WTC11 (cell line): ENCODE results near the gene RNF167. TPM values are rescaled to one million over a fixed set of nuclear protein-coding genes. Genes with fewer than 3 reads are reported as not detected.
A peak's percentile ranks its signal among the peaks of the same experiment; 100 is the strongest.

Source experiments
- CTCF ChIP-seq: fragments of 200-600 bp; IDR thresholded peaks from 2 replicates; pipeline ENCODE4 v1.8.0; 2022; ENCODE audit warnings: antibody characterized with exemption
- ERG ChIP-seq: fragments of 250-450 bp; sonication (Bioruptor Pico); IDR thresholded peaks from 2 replicates; pipeline ENCODE4 v1.8.0; 2021; ENCODE audit warnings: mild to moderate bottlenecking
- IRF1 ChIP-seq: sonication (generic); formaldehyde crosslinking; IDR thresholded peaks from 2 replicates; pipeline ENCODE4 v1.8.0; 2023; ENCODE audit warnings: missing genetic modification reagents
- OVOL2 ChIP-seq: fragments of 250-450 bp; sonication (Bioruptor Pico); IDR thresholded peaks from 2 replicates; pipeline ENCODE4 v1.9.0; 2021; ENCODE audit warnings: mild to moderate bottlenecking, borderline replicate concordance
- SOX15 ChIP-seq: fragments of 250-450 bp; sonication (Bioruptor Pico); IDR thresholded peaks from 2 replicates; pipeline ENCODE4 v1.9.0; 2021; ENCODE audit warnings: mild to moderate bottlenecking
- TP53 ChIP-seq: sonication (generic); formaldehyde crosslinking; IDR thresholded peaks from 2 replicates; pipeline ENCODE4 v1.8.1; 2023; ENCODE audit warnings: mild to moderate bottlenecking, missing genetic modification reagents
- ZNF396 ChIP-seq: fragments of 250-450 bp; sonication (Bioruptor Pico); IDR thresholded peaks from 2 replicates; pipeline ENCODE4 v1.8.0; 2021; ENCODE audit warnings: mild to moderate bottlenecking, moderate library complexity, borderline replicate concordance
- total RNA-seq: library from RNA; stranded (reverse); gene quantifications from 3 replicates; pipeline ENCODE4 v1.2.3, GENCODE V29; 2021
- TF ChIP-seq, protein P1 (sequence below): fragments of 250-450 bp; sonication (Bioruptor Pico); IDR thresholded peaks from 2 replicates; pipeline ENCODE4 v1.9.0; 2021; ENCODE audit warnings: mild to moderate bottlenecking, borderline replicate concordance
- TF ChIP-seq, protein P2 (sequence below): sonication (generic); formaldehyde crosslinking; IDR thresholded peaks from 2 replicates; pipeline ENCODE4 v1.8.1; 2022; ENCODE audit warnings: mild to moderate bottlenecking, moderate library complexity, missing genetic modification reagents
- TF ChIP-seq, protein P3 (sequence below): sonication (generic); formaldehyde crosslinking; IDR thresholded peaks from 2 replicates; pipeline ENCODE4 v1.8.0; 2023; ENCODE audit warnings: mild to moderate bottlenecking, missing genetic modification reagents
- TF ChIP-seq, protein P4 (sequence below): sonication (generic); formaldehyde crosslinking; IDR thresholded peaks from 2 replicates; pipeline ENCODE4 v1.8.1; 2023; ENCODE audit warnings: mild to moderate bottlenecking, missing genetic modification reagents, borderline replicate concordance
- TF ChIP-seq, protein P5 (sequence below): sonication (generic); formaldehyde crosslinking; IDR thresholded peaks from 2 replicates; pipeline ENCODE4 v1.8.0; 2022; ENCODE audit warnings: mild to moderate bottlenecking, missing genetic modification reagents
- TF ChIP-seq, protein P6 (sequence below): sonication (generic); formaldehyde crosslinking; IDR thresholded peaks from 2 replicates; pipeline ENCODE4 v1.8.1; 2022; ENCODE audit warnings: missing genetic modification reagents, borderline replicate concordance

The RNF167 gene
- total RNA-seq, 1 experiment from 2014 or later = 143 TPM

- TF ChIP-seq, protein P1, sequence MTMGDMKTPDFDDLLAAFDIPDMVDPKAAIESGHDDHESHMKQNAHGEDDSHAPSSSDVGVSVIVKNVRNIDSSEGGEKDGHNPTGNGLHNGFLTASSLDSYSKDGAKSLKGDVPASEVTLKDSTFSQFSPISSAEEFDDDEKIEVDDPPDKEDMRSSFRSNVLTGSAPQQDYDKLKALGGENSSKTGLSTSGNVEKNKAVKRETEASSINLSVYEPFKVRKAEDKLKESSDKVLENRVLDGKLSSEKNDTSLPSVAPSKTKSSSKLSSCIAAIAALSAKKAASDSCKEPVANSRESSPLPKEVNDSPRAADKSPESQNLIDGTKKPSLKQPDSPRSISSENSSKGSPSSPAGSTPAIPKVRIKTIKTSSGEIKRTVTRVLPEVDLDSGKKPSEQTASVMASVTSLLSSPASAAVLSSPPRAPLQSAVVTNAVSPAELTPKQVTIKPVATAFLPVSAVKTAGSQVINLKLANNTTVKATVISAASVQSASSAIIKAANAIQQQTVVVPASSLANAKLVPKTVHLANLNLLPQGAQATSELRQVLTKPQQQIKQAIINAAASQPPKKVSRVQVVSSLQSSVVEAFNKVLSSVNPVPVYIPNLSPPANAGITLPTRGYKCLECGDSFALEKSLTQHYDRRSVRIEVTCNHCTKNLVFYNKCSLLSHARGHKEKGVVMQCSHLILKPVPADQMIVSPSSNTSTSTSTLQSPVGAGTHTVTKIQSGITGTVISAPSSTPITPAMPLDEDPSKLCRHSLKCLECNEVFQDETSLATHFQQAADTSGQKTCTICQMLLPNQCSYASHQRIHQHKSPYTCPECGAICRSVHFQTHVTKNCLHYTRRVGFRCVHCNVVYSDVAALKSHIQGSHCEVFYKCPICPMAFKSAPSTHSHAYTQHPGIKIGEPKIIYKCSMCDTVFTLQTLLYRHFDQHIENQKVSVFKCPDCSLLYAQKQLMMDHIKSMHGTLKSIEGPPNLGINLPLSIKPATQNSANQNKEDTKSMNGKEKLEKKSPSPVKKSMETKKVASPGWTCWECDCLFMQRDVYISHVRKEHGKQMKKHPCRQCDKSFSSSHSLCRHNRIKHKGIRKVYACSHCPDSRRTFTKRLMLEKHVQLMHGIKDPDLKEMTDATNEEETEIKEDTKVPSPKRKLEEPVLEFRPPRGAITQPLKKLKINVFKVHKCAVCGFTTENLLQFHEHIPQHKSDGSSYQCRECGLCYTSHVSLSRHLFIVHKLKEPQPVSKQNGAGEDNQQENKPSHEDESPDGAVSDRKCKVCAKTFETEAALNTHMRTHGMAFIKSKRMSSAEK (CRISPR knock-in tag) = no peak
- TF ChIP-seq ERG (CRISPR knock-in tag) (no peak), TP53 (CRISPR knock-in tag) (peak; percentile 56; the same call in 1 of the 2 replicates), IRF1 (no peak), OVOL2 (CRISPR knock-in tag) (0 out of 2 replicates have a peak, but pooled peaks have one; percentile 66), ZNF396 (no peak), CTCF (no peak), SOX15 (CRISPR knock-in tag) (no peak)
- TF ChIP-seq, protein P2, sequence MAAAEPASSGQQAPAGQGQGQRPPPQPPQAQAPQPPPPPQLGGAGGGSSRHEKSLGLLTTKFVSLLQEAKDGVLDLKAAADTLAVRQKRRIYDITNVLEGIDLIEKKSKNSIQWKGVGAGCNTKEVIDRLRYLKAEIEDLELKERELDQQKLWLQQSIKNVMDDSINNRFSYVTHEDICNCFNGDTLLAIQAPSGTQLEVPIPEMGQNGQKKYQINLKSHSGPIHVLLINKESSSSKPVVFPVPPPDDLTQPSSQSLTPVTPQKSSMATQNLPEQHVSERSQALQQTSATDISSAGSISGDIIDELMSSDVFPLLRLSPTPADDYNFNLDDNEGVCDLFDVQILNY = no peak
- TF ChIP-seq, protein P3, sequence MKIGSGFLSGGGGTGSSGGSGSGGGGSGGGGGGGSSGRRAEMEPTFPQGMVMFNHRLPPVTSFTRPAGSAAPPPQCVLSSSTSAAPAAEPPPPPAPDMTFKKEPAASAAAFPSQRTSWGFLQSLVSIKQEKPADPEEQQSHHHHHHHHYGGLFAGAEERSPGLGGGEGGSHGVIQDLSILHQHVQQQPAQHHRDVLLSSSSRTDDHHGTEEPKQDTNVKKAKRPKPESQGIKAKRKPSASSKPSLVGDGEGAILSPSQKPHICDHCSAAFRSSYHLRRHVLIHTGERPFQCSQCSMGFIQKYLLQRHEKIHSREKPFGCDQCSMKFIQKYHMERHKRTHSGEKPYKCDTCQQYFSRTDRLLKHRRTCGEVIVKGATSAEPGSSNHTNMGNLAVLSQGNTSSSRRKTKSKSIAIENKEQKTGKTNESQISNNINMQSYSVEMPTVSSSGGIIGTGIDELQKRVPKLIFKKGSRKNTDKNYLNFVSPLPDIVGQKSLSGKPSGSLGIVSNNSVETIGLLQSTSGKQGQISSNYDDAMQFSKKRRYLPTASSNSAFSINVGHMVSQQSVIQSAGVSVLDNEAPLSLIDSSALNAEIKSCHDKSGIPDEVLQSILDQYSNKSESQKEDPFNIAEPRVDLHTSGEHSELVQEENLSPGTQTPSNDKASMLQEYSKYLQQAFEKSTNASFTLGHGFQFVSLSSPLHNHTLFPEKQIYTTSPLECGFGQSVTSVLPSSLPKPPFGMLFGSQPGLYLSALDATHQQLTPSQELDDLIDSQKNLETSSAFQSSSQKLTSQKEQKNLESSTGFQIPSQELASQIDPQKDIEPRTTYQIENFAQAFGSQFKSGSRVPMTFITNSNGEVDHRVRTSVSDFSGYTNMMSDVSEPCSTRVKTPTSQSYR (CRISPR knock-in tag) = no peak; the same call in 1 of the 2 replicates
- TF ChIP-seq, protein P4, sequence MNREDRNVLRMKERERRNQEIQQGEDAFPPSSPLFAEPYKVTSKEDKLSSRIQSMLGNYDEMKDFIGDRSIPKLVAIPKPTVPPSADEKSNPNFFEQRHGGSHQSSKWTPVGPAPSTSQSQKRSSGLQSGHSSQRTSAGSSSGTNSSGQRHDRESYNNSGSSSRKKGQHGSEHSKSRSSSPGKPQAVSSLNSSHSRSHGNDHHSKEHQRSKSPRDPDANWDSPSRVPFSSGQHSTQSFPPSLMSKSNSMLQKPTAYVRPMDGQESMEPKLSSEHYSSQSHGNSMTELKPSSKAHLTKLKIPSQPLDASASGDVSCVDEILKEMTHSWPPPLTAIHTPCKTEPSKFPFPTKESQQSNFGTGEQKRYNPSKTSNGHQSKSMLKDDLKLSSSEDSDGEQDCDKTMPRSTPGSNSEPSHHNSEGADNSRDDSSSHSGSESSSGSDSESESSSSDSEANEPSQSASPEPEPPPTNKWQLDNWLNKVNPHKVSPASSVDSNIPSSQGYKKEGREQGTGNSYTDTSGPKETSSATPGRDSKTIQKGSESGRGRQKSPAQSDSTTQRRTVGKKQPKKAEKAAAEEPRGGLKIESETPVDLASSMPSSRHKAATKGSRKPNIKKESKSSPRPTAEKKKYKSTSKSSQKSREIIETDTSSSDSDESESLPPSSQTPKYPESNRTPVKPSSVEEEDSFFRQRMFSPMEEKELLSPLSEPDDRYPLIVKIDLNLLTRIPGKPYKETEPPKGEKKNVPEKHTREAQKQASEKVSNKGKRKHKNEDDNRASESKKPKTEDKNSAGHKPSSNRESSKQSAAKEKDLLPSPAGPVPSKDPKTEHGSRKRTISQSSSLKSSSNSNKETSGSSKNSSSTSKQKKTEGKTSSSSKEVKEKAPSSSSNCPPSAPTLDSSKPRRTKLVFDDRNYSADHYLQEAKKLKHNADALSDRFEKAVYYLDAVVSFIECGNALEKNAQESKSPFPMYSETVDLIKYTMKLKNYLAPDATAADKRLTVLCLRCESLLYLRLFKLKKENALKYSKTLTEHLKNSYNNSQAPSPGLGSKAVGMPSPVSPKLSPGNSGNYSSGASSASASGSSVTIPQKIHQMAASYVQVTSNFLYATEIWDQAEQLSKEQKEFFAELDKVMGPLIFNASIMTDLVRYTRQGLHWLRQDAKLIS (CRISPR knock-in tag) = no peak
- TF ChIP-seq, protein P5, sequence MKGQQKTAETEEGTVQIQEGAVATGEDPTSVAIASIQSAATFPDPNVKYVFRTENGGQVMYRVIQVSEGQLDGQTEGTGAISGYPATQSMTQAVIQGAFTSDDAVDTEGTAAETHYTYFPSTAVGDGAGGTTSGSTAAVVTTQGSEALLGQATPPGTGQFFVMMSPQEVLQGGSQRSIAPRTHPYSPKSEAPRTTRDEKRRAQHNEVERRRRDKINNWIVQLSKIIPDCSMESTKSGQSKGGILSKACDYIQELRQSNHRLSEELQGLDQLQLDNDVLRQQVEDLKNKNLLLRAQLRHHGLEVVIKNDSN (CRISPR knock-in tag) = no peak
- TF ChIP-seq, protein P6, sequence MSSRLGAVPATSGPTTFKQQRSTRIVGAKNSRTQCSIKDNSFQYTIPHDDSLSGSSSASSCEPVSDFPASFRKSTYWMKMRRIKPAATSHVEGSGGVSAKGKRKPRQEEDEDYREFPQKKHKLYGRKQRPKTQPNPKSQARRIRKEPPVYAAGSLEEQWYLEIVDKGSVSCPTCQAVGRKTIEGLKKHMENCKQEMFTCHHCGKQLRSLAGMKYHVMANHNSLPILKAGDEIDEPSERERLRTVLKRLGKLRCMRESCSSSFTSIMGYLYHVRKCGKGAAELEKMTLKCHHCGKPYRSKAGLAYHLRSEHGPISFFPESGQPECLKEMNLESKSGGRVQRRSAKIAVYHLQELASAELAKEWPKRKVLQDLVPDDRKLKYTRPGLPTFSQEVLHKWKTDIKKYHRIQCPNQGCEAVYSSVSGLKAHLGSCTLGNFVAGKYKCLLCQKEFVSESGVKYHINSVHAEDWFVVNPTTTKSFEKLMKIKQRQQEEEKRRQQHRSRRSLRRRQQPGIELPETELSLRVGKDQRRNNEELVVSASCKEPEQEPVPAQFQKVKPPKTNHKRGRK = no peak
Measured at GRCh38 chr17:4947411-4948165, 7.5 kb downstream of the RNF167 start (continued).
